GM12878 (cell line): Measurements from ENCODE around the gene AIG1. TPM values are rescaled to one million over a fixed set of nuclear protein-coding genes. Genes with fewer than 3 reads are reported as not detected.
A peak's percentile ranks its signal among the peaks of the same experiment; 100 is the strongest.

Experiments
- ATF7 ChIP-seq: fragments of 450-650 bp; IDR thresholded peaks from 2 replicates; pipeline ENCODE4 v1.6.1; 2016; ENCODE audit warnings: low read depth, mild to moderate bottlenecking
- BCL3 ChIP-seq: IDR thresholded peaks from 2 replicates; pipeline ENCODE4 v1.6.1; 2011; ENCODE audit warnings: borderline replicate concordance, low read depth, mild to moderate bottlenecking, moderate library complexity, low read length; ENCODE audit not compliant: insufficient read depth, poor library complexity, severe bottlenecking
- CEBPB ChIP-seq, 2 experiments: fragments of 150-350 bp in 1 of 2; IDR thresholded peaks; 2 replicates each; pipeline ENCODE4 v1.6.1; 2012 to 2014; ENCODE audit warnings: low read depth in 2 of 2, low read length in 2 of 2, borderline replicate concordance in 1 of 2, inconsistent platforms in 1 of 2
- CUX1 ChIP-seq: IDR thresholded peaks from 2 replicates; pipeline ENCODE4 v1.6.1; 2012; ENCODE audit warnings: improper control_type of control experiment, low read depth, low read length; ENCODE audit not compliant: insufficient replicate concordance
- FOS ChIP-seq: IDR thresholded peaks from 3 replicates; pipeline ENCODE4 v1.6.1; 2011; ENCODE audit warnings: borderline replicate concordance; ENCODE audit not compliant: insufficient read length; ENCODE audit errors: extremely low read depth
- HDAC2 ChIP-seq: fragments of 200-600 bp; sonication (generic); IDR thresholded peaks from 2 replicates; pipeline ENCODE4 v1.6.1; 2017
- IRF3 ChIP-seq: fragments of 450-650 bp; IDR thresholded peaks from 2 replicates; pipeline ENCODE4 v1.6.1; 2014; ENCODE audit warnings: mild to moderate bottlenecking
- MXI1 ChIP-seq: fragments of 150-350 bp; IDR thresholded peaks from 2 replicates; pipeline ENCODE4 v1.6.1; 2011; ENCODE audit warnings: low read depth, mild to moderate bottlenecking, inconsistent platforms, low read length, improper control_type of control experiment
- NFIC ChIP-seq: IDR thresholded peaks from 2 replicates; pipeline ENCODE4 v1.6.1; 2012; ENCODE audit warnings: low read depth, mild to moderate bottlenecking, inconsistent platforms, low read length, moderate library complexity
- NKRF ChIP-seq: fragments of 450-650 bp; conservative IDR thresholded peaks from 2 replicates; pipeline ENCODE4 v1.6.1; 2017; ENCODE audit warnings: mild to moderate bottlenecking, moderate library complexity
- POLR2AphosphoS5 ChIP-seq: IDR thresholded peaks from 2 replicates; pipeline ENCODE4 v1.6.1; 2011; ENCODE audit warnings: mild to moderate bottlenecking, low read length, inconsistent platforms
- RELB ChIP-seq: fragments of 450-650 bp; IDR thresholded peaks from 2 replicates; pipeline ENCODE4 v1.6.1; 2017; ENCODE audit warnings: low read depth, mild to moderate bottlenecking, moderate library complexity
- SREBF1 ChIP-seq: IDR thresholded peaks from 2 replicates; pipeline ENCODE4 v1.6.1; 2012; ENCODE audit warnings: mild to moderate bottlenecking, low read length
- SRF ChIP-seq, 2 experiments: IDR thresholded peaks; 2 replicates each; pipeline ENCODE4 v1.6.1; 2011; ENCODE audit warnings: low read depth in 2 of 2, low read length in 2 of 2, mild to moderate bottlenecking in 1 of 2, moderate library complexity in 1 of 2
- TAF1 ChIP-seq: IDR thresholded peaks from 2 replicates; pipeline ENCODE4 v1.6.1; 2011; ENCODE audit warnings: mild to moderate bottlenecking, low read depth, low read length, borderline replicate concordance
- TARDBP ChIP-seq: IDR thresholded peaks from 2 replicates; pipeline ENCODE4 v1.6.1; 2016; ENCODE audit warnings: borderline replicate concordance
- polyA plus RNA-seq, 11 experiments: library from polyadenylated mRNA; depleted of rRNA in 4 of 11; unstranded in 6 of 11; stranded (reverse) in 5 of 11; fragments of >200 nt; fragmentation: Nextera tagmentation in 4 of 11; fragmentation: Illumina TruSeq in 1 of 11; extraction: Ambion mirVana in 4 of 11; extraction: Trizol in 1 of 11; gene quantifications; 1 replicate in 1 of 11; 2 replicates in 10 of 11; pipeline versions ENCODE4 v1.2.1 to v1.2.3, GENCODE V29; 2011 to 2016; ENCODE audit warnings: inconsistent platforms in 2 of 11, missing spikeins in 2 of 11, low read depth in 1 of 11
- total RNA-seq, 4 experiments: library from RNA; depleted of rRNA in 3 of 4; stranded (reverse); fragments of >200 nt in 3 of 4; fragmentation: Illumina TruSeq in 1 of 4; extraction: Trizol in 1 of 4; gene quantifications; 2 replicates each; pipeline versions ENCODE4 v1.2.1 to v1.2.3, GENCODE V29; 2013 to 2021

AIG1 gene
- total and polyA plus RNA-seq, 10 of the 15 experiments (the other 5 are each of a cell fraction or from before 2014, with no cell fraction given): 27.0 to 74.5 (median 36.4) TPM

- TF ChIP-seq IRF3: no peak
- no peak for TF ChIP-seq SREBF1
- no peak for TF ChIP-seq CEBPB (IDR thresholded peaks at IDR 0.05; ENCODE audit: borderline replicate concordance in 1 of 2, low read depth in 2 of 2, low read length in 2 of 2)
- TF ChIP-seq HDAC2: no peak
- no peak for TF ChIP-seq NKRF
- TF ChIP-seq FOS: no peak
- TF ChIP-seq BCL3: no peak
- TF ChIP-seq ATF7: no peak
- peak; percentile 77 for TF ChIP-seq NFIC
- TF ChIP-seq POLR2AphosphoS5: no peak
- TF ChIP-seq RELB: no peak
- TF ChIP-seq MXI1: no peak
- 0 out of 4 replicates have a peak, but pooled peaks of 1 of the 2 experiments have one; percentile 7 for TF ChIP-seq SRF (IDR thresholded peaks at IDR 0.05; ENCODE audit: low read depth in 2 of 2, low read length in 2 of 2)
- TF ChIP-seq TARDBP: no peak
- no peak for TF ChIP-seq CUX1
- TF ChIP-seq TAF1: no peak
Measured at GRCh38 chr6:143299253-143300166, 238.8 kb downstream of the AIG1 start (continued).
